Measurements from ENCODE around the gene GRIN2C. TPM values are rescaled to one million over a fixed set of nuclear protein-coding genes. Genes with fewer than 3 reads are reported as not detected.

GRIN2C gene
- total and polyA plus RNA-seq, 2 donors (not counting 1 experiment from before 2014, with no cell fraction given) = 0.03 TPM; not detected in 1

DNA sequence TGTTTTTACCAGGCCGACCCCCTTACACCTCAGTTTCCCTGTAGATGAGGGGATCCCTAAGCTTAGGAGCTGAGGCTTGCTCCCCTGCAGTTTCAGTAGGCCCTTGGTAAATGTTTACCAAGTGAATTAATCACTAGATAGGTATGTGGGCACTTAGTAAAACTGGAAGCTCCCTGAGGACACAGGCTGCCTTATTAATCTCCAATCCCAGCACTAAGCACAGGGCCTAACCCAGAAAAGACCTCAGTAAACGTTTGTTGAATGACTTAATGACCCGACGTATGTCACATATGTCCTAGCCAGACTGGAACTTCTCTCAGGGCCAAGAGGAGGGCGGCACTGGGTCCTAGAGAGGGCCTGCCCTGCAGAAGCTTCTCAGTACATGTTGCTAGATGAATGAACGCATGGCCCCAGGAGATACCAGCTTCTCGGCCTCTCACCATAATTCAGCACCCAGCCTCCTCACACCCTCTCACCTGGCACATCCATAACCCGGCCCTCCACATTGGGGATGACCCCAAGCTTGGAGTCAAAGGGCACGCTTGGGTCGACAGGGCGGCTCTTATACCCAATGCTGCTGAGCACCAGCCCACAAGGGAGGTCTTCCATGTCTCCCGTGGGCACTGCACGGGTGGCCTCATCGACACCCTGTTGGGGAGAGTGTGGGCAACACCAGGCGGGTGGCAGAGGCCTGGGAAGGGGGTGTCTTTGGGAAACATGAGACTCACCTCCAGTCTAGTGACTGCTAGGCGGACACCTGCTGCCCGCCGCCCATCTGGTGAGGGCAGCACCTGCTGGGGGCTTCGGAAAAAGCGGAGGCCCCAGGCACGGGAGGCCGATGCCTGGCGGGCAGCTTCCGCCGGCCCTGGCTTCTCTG lies 4.0 kb upstream of the GRIN2C start:
- Histone ChIP-seq H3K36me3 (replicated peaks in 1 of 2; ENCODE audit: control extremely low read depth in 1 of 2, control insufficient read depth in 1 of 2, extremely low read depth in 1 of 2, insufficient read depth in 2 of 2, low read length in 1 of 2) (no peaks in the 10 kb centered on the region), H3K4me2 (replicated peaks; ENCODE audit: low read depth, low read length, poor library complexity, severe bottlenecking) (no peak overlapping the region), H3K27me3 (replicated peaks in 1 of 4; ENCODE audit: control extremely low read depth in 1 of 4, control insufficient read depth in 3 of 4, insufficient read depth in 4 of 4, low read length in 3 of 4) (peaks cover 0 to 48% (median 20%) of the 10 kb centered on the region in 4 experiments), H3K4me3 (ENCODE audit: control extremely low read depth in 1 of 5, extremely low read depth in 1 of 5, insufficient read depth in 1 of 5, low read depth in 2 of 5, low read length in 4 of 5) (no peak overlapping the region), H3K79me2 (ENCODE audit: control insufficient read depth, insufficient read depth, low read length) (no peaks in the 10 kb centered on the region), H2AFZ (ENCODE audit: insufficient read depth, low read depth, low read length, poor library complexity, severe bottlenecking) (no peak overlapping the region), H3K27ac (ENCODE audit: low read length in 2 of 2) (no peak overlapping the region), H4K20me1 (ENCODE audit: control insufficient read depth, insufficient read depth, low read length, poor library complexity, severe bottlenecking) (peaks cover 9% of the 10 kb centered on the region), H3K9me3 (ENCODE audit: control extremely low read depth in 1 of 3, control insufficient read depth in 2 of 3, insufficient read depth in 1 of 3, low read length in 2 of 3) (peaks cover 0 to 18% (median 0%) of the 10 kb centered on the region in 3 donors), H3K9ac (ENCODE audit: low read length) (no peak overlapping the region), H3K4me1 (ENCODE audit: control insufficient read depth in 2 of 2, insufficient read depth in 2 of 2, low read length in 2 of 2) (peaks cover 32 to 33% of the 10 kb centered on the region in 2 donors)
- POLR2A ChIA-PET = no interaction called here
- Mint-ChIP-seq H3K27me3 (peaks cover 23% of the 10 kb centered on the region), H3K27ac (no peak overlapping the region), H3K4me1 (peaks cover 24% of the 10 kb centered on the region), H3K9me3 (ENCODE audit: insufficient read depth) (no peaks in the 10 kb centered on the region), H3K4me3 (peak overlapping the region; percentile 48)
- WGBS (ENCODE audit: insufficient coverage) = 96% methylated on average over 25 of the region's 25 CpGs
- CTCF ChIA-PET = interaction anchor here (1.5 to 12.3 kb wide), 10 partner anchors 9 to 297 kb away, joined by 5 to 181 read pairs (median 26); partner anchors contain the start of genes FDXR and RAB37
- TF ChIP-seq CTCF (IDR thresholded peaks at IDR 0.05) (no peak), EZH2 (IDR thresholded peaks at IDR 0.05; ENCODE audit: borderline replicate concordance, insufficient read depth, low read depth, low read length, poor library complexity, severe bottlenecking) (no peak)
- DNase-seq (no peak), ATAC-seq (ENCODE audit: low read depth) (no peak)
- intact Hi-C loops (cut with micrococcal nuclease) = loop anchor here (5.0 kb wide), 1 partner anchor 296 kb away; the partner anchor contains the start of gene CD300H
